ENCODE data around the gene RNASEH1.
A peak's percentile ranks its signal among the peaks of the same experiment; 100 is the strongest.

The RNASEH1 gene

DNA sequence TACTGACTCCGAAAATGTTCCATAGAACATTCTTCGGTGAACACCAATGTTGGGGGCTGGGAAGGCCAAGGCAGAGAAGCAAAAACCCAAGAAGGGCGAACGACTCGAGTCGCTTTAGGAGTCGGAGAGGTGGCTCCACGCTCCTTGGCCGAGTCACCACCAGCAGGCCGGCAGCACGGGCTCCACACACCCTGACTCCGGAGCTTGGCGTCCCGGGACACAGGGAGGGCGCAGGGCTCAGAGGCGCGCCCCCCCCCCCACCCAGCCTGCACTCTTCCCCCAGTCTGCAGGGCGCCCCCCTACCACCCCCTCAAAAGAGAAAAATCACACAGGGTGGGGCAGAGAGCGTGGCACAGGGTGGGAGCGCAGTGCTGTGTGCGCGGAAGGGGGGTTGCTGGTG, 31.3 kb downstream of the RNASEH1 start:
- TF ChIP-seq ZFX (IDR thresholded peaks at IDR 0.05; ENCODE audit: borderline replicate concordance) = no peak
- TF ChIP-seq, protein P1, sequence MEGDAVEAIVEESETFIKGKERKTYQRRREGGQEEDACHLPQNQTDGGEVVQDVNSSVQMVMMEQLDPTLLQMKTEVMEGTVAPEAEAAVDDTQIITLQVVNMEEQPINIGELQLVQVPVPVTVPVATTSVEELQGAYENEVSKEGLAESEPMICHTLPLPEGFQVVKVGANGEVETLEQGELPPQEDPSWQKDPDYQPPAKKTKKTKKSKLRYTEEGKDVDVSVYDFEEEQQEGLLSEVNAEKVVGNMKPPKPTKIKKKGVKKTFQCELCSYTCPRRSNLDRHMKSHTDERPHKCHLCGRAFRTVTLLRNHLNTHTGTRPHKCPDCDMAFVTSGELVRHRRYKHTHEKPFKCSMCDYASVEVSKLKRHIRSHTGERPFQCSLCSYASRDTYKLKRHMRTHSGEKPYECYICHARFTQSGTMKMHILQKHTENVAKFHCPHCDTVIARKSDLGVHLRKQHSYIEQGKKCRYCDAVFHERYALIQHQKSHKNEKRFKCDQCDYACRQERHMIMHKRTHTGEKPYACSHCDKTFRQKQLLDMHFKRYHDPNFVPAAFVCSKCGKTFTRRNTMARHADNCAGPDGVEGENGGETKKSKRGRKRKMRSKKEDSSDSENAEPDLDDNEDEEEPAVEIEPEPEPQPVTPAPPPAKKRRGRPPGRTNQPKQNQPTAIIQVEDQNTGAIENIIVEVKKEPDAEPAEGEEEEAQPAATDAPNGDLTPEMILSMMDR (IDR thresholded peaks at IDR 0.05) = no peak
- H3K27ac ChIP-seq = no peak overlapping the region

DNA sequence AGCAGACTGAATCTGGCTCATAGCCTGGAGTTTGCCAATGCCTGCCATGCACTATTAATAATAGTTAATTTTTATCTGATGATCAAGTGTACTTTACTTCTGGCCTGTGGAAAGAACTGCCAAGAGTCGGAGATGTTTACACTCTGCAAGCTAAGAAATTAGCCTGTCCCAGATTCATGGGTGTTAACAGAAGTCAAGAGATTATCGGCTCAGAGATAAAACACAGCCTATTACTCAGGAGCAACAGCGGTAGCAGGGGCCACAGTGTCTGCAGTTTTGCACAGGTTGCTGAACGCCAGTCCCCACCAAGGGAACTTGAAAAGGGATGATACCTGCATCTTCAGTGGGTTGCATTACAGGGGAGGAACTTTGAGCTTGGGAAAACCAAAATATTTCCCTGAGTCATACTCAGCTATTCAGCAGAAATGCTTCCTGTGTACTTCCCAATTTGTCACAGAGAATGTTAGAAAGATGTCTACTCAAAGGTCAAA, 34.5 kb downstream of the RNASEH1 start:
- peak overlapping the region; percentile 32; the same call in 1 of the 2 replicates for H3K27ac ChIP-seq
- no peak for TF ChIP-seq ZFX (IDR thresholded peaks at IDR 0.05; ENCODE audit: borderline replicate concordance)
- TF ChIP-seq, protein P1 (IDR thresholded peaks at IDR 0.05) = no peak

DNA sequence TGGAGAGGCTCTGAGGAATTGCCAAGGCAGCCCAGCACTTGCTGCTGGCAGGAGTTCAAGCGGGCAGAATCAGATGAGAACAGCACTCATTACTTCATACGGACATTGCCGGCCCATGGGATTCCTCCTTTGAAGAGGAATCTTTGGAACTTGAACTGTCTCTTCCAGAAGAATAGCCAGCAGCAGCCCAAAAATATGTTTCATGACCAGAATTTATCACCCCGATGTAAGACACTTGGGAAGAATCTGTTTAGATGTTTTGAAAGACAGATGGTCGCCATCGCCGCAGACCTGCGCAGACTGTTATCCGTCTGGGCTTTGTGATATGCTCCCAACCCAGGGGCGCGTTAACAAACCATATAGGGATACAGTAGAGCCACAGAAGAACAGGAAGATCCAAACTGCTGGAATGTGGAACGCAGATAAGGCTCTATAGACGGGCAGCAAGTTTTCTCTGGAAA, 35.1 kb downstream of the RNASEH1 start:
- H3K27ac ChIP-seq = peak overlapping the region; percentile 32; the same call in 1 of the 2 replicates
- no peak for TF ChIP-seq ZFX (IDR thresholded peaks at IDR 0.05; ENCODE audit: borderline replicate concordance)
- TF ChIP-seq, protein P1 (IDR thresholded peaks at IDR 0.05) = no peak

DNA sequence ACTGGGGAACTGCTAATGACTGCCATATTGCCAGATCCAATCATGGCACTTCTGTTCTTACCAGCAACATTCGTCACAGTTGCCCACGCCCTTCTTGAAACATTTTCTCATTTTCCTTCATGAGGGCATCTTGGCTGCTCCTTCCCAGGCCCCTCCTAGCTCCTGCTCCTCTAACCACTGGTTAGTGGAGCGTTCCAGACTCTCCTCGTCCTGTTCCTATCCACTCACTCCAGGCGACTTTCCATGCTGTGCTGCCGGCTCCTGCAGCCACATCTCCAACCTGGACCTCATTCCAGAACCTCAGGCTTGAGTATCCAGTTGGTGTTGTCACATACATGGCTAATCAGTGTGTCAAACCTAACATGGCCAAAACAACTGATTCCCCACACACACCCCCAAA, 37.5 kb downstream of the RNASEH1 start:
- TF ChIP-seq, protein P1 (IDR thresholded peaks at IDR 0.05) = no peak
- TF ChIP-seq ZFX (IDR thresholded peaks at IDR 0.05; ENCODE audit: borderline replicate concordance) = no peak
- H3K27ac ChIP-seq = no peak overlapping the region

DNA sequence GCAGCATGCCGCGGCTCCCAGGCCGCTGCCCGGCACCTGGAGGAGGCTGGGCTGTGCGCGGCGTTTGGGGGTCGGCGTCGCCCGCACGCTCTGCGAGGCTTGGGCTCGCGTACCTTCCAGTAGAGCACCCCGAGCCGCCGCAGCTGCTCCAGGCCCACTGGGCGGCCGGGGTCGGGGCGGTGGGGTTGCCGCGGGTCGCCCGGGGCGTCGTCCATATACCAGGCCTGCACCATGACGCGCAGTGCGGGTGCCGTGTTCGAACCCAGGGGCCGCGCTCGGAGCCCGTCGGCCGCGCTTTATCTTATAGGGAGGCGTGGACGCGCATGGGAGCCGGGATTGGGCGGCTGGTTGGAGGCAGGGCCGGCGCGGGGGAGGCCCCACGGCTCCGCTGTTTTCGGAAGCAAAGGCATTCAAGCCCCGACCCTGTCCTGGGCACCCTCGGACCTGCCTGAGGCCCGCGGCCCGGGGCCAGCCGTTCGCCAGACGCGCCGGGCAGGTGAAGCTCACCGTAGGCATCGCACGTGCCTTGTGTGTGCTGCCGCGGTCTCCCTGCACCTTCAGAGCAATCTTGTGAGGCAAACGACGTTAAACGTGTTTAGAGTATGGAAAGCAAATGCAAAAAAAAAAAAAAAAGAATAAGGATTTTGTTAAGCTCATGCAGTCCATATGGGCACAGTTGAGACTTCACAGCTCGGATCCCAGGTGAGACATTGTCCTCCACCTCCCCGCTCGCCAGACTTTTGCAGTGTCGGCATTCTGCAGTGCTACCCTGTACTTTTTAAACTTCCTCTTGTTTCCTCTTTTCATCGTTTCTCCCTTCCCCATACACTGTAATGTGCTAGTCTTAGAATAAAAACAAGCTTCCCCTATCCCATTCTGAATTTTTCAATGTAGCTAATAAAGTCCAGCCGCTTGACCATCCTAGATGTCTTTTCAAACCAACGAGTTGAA, 38.6 kb downstream of the RNASEH1 start, which contains the start of gene ADI1:
ADI1 (minus strand) TSS at position 277 of the 951 bp plus-strand sequence; CDS start at position 233, 44 bp downstream.
- H3K27ac ChIP-seq = peak within 1 kb of the TSS; percentile 95
- TF ChIP-seq, protein P1 (IDR thresholded peaks at IDR 0.05) = no peak
- TF ChIP-seq ZFX (IDR thresholded peaks at IDR 0.05; ENCODE audit: borderline replicate concordance) = no peak

DNA sequence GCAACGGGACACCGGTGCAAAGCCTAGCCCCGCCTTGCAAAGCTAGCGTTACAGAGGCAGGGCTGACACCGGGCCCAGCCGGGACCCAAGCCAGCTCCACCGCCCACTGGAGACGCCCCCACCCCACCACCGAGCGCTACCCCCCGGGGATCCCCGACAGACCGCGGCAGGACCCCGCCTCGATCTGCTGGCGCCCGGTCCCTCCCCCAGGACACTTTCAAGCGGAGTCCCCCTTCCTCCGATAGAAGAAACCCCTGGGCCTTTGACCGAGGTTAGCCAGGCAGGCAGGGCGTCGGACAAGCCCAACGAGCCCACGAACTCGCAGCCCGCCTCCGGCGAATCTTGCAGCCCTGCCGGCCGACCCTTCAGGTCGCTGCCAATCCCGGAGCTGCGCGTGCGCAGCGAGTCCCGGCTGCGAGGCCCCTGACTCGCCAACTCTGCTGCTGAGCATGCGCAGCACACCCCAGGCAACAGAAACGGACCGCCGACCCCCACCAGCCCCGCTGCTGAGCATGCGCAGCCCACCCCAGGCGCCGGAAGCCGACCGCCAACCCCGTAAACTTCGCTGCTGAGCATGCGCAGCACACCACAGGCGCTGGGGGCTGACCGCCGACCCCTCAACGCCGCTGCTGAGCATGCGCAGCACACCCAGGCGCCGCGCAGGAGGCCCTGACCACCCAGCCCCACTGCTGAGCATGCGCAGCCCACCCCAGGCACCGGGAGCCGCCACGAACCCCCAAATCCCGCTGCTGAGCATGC, 39.5 kb downstream of the RNASEH1 start:
- peak overlapping the region; percentile 95 for H3K27ac ChIP-seq
- no peak for TF ChIP-seq ZFX (IDR thresholded peaks at IDR 0.05; ENCODE audit: borderline replicate concordance)
- TF ChIP-seq, protein P1 (IDR thresholded peaks at IDR 0.05) = no peak
